Left lobe of liver (tissue), 2 donors: Measurements from ENCODE around the gene PHLDA3. TPM values are rescaled to one million over a fixed set of nuclear protein-coding genes. Genes with fewer than 3 reads are reported as not detected.
"Not testable (repeated sequence)": the region's sequence is repeated elsewhere in the genome, so short reads cannot be mapped to it uniquely, and the experiment has no call there.

Source experiments
- ATAC-seq: fragments of 200-7000 bp; cut with Tn5 transposase; one replicate; pipeline ENCODE4 v1.9.1; 2020; ENCODE audit warnings: mild to moderate bottlenecking, moderate library complexity
- DNase-seq: peaks from one replicate; pipeline ENCODE4 v3.0.0-alpha.2; 2020; ENCODE audit warnings: low spot score
- total RNA-seq: library from RNA; stranded (reverse); gene quantifications from one replicate; pipeline ENCODE4 v1.2.1, GENCODE V29; 2021
- donor health status: DM: no; HTN: no; CAD: no; lungs with moderate emphysema.
- donor health status: DM: no; HTN: yes; CAD: no.

PHLDA3 gene
- total RNA-seq, 1 donor from 2014 or later: 1.8 TPM

DNA sequence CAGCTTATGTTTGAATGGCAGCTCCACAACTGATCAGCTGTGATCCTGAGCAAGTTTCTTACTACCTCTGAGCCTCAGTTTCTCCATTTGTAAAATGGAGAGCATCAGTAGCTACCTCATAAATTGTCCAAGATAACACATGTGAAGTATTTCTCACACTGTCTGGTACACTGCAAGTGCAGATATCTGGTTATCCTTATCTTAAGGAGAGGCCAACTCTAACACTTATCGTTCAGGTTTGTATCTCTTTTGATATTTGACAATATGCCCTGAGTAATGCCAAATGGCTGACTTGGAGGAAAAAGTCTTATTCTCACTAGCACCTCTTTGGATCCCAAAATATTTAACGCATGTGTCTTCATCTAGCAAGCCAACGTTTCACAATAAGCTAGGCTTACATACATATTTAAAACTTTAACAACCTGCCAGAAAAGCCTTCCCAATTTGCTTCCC is 35.2 kb upstream of the PHLDA3 start:
- DNase-seq (no peak), ATAC-seq (no peak)

DNA sequence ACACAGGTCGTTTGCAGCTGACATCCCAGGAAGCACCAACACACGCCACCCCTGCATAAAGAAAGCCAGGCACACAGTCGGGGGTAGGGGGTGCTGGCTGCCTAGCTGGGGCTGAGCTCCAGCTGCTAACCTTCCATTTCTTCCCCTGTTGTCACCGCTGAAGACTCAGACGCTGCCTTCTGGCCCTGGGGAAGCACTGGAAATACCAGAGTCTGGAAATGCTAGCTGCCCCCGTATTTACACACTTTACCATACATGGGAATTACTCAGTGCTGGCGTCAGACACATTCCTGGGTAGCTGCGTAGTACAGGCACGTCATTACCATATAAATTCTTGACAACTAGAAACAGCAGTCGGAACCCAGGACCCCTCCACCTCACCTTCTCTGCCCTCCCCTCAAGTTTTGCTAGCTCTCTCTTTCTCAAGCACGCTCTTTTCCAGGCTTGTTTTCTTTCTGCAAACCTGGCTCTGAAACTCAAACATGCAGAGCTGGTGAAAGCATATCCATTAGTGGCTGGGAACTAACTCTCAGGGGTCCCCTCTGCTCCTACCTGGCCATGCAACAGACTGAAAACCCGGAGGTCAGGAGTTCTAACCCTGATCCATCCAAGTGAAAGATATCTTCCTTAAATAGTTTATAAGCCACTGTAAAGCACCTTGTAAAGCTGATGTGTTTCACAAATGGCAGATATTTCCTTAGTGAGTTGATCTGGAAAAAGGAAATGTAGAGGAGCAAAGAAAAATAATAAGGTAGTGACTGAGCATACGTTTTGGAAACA is 34.6 kb upstream of the PHLDA3 start:
- no peak for ATAC-seq
- DNase-seq: no peak

DNA sequence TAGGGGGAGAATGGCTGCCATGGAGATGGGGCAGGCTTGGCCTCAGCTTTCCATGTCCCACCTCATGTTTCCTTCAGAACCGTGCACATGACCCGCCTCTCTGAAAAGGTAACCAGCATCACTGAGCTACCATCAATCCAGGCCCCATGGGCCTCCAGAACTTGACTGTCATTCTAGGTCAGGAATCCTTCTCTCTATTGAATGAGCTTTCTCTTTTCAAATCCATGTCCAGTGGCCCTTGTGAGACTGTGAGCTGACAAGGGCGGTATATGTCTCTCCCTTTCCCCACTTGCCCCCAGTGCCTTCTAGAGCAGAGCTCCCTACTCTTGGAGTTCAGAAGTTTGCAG is 33.5 kb upstream of the PHLDA3 start:
- ATAC-seq (peak; percentile 7), DNase-seq (no peak)

DNA sequence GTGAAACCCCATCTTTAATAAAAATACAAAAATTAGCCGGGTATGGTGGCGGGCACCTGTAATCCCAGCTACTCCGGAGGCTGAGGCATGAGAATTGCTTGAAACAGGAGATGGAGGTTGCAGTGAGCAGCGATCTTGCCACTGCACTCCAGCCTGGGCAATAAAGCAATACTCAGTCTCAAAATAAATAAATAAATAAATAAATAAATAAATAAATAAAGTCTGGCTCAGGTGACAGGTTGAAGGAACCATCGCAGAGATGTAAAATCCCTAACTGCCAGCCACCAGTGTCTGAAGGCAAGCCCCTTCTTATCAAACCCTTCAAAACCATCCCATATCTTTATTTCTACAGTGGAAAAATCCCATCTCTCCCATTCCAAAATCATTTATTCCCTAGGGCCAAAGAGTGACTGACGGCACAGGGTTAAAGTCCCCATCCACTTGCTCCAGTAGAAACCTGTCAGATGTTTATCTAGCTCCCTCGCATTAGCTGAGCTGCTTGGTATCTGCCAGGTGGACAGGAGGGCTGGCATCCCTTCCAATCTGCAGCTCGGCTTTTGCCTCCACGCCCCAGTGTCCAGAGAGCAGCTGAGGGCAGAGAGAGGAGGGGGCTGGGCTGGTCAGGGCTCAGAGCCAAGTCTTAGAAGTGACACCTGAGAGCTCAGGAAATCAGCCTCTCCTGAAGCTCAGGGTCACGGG is 33.0 kb upstream of the PHLDA3 start:
- peak; percentile 92 for DNase-seq
- peak; percentile 65 for ATAC-seq

GRCh38 chr1:201501144-201501543 is 32.2 kb upstream of the PHLDA3 start:
- DNase-seq (no peak), ATAC-seq (peak; percentile 5)

DNA sequence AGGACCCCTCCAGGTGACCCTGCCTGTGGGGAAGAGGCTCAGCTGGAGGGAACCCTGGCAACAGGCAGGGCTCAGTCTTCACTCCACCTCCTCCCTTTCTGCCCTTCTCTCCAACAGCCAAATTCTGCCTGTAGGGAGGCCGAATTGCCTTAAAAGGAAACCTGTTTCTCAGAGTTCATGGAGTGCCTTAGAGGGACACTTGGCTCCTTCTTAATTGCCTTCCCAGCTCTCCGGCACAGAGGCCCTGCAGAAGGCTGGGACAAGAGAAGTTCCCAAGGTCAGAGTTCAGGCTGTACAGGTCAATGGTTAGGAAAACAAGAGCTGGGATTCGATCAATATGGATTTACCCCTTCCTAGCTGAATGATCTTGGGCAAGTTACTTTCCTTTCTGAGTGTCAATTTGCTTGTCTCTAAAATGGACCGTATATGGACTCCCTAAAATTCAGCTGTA is 31.7 kb upstream of the PHLDA3 start:
- peak; percentile 70 for DNase-seq

GRCh38 chr1:201499795-201500669 is 31.0 kb upstream of the PHLDA3 start:
- ATAC-seq (no peak), DNase-seq (no peak)

More for the DNA sequence above, 31.7 kb upstream of the PHLDA3 start:
- peak; percentile 53 for ATAC-seq

- DNase-seq (no peak), ATAC-seq (no peak)
These were observed 30.2 kb upstream of the PHLDA3 start for GRCh38 chr1:201499191-201499590.

GRCh38 chr1:201498621-201499020 is 29.6 kb upstream of the PHLDA3 start:
- no peak for DNase-seq
- no peak for ATAC-seq

- ATAC-seq (no peak), DNase-seq (no peak)
These were observed 29.0 kb upstream of the PHLDA3 start for GRCh38 chr1:201497935-201498509.

- ATAC-seq (no peak), DNase-seq (no peak)
These were observed 27.3 kb upstream of the PHLDA3 start for GRCh38 chr1:201496296-201496690.

DNA sequence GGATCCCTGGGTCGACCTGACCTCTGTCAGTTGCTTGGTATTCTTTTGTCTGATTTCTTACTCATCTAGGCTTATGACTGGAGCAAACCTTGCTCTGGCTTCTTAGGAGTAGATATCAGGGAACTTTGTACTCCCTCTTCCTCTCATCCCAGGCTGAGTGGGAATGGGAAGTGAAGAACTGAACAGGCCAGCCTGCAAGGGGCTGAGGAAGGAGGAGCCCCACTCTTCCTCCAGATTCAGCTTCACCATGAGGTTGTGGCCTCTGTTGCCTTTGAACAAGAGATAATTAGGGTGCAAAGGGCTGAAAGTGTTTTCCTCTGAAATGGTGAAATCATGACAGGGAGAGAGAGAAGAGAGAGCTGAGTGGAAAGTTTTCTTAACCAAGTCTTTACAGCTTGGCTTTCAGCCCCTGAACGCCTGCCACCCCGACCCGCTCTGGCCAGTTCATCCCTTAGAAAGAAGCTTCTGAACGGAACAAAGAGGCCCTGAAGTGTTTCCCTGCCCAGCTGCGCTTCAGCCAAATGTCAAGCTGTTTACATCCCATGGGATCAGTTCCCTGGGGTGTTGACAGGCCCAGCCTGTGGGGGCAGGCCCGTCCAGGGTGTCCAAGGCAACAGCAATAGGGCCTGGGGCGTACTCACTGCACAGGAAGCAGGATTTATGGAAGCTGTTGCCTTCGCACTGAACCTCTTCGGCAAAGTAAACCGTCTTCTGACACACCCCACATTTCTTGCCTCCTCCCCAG is 26.7 kb upstream of the PHLDA3 start:
- ATAC-seq (peak; percentile 70), DNase-seq (peak; percentile 77)

DNA sequence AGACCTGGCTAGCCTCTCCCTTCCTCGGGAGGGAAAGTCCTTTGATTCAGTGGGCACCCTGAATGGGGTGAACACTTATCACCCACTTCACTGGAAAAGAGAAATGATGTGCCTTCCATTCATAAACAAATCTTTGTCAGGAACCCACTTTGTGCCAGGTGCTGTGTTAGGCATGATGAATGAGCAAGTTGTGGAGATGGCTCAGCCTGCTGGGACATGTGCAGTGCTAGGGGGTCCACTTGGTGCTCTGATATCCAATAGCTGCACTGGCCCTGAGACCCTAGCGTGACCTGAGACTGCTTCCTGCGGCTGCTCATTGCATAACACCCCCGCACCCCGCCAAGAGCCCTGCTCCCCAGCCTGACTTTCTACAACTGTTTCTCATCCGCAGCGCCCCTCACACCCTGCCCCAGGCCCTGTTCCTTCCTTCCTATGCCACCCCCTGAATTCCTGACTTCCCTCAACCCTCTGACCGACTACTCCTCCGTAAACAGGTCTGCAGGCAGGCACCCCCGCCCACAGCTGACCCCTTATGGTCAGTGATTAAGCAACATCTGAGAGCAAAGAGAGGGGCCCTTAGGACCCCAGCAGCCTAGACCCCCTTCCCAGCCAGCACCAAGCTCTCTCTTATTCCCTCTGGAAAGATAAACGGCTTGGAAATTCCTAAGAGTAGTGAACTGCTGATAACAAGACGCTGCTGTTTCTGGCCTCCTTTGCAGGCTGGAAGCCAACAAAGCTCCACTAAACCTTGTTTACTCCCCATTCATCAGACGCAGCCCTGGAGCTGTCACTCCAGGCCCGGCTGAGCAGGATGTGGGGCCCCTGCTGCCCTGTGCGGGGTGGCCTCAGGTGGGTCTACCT is 25.0 kb upstream of the PHLDA3 start:
- DNase-seq: no peak

DNA sequence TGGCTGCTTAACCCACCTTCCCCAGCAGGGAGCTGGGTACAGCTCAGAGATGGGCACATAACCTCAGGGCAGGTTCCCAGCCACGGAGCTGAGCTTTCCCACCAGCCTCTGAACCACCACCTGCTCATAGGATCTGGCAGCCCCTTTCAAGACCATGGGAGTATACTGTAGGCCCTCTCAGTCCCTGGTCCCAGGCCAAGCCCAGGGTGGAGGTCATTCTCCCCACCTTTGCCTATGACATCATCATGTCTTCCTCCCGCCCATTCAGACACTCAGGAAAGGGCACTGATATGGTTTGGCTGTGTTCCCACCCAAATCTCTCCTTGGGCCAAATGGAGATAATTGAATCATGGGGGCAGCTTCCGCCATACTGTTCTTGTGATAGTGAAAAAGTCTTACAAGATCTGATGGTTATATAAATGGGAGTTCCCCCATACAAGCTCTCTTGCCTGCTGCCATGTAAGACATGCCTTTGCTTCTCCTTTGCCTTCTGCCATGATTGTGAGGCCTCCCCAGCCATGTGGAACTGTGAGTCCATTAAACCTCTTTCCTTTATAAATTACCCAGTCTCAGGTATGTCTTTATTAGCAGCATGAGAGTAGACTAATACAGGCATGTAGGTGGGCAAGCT is 24.2 kb upstream of the PHLDA3 start:
- DNase-seq, ATAC-seq: not testable (repeated sequence)

More for the DNA sequence above, 25.0 kb upstream of the PHLDA3 start:
- ATAC-seq: peak; percentile 6

DNA sequence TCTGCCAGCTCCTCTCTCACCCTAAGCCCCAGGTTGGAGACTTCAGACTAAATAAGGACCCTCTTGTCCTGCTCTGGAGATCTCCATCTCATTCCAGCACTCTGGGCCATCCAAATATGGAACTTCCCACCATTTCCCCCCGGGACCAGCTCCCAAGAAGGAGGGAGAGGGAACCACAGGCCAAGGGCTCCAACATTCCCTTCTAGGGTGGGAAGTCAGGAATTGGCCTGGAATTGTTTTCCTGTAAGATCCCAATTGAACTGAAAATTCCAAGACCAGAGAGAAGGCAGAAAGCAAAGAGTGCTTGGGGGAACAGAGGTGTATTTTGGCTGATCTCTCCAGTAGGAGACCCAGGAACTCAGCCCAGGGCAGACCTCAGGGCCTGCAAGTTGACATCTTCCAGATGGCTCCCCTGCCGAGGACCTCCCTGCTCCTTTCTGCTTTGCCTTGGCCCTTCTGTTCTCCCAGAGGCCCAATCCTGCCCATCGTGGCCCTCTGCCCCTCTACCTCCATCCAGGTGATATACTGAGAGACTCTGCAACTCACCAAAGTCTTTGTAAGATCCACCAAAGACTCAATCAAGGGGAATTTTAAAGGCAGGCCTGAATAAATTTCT is 23.0 kb upstream of the PHLDA3 start:
- DNase-seq (no peak), ATAC-seq (no peak)

GRCh38 chr1:201490708-201491131 is 21.7 kb upstream of the PHLDA3 start:
- no peak for ATAC-seq
- DNase-seq: no peak

- no peak for ATAC-seq
- no peak for DNase-seq
These were observed 20.8 kb upstream of the PHLDA3 start for GRCh38 chr1:201489643-201490261.
